ENCODE measurements around the gene HGS.

HGS gene

GRCh38 chr17:81655378-81656117 lies 28.3 kb upstream of the HGS start:
- FAIRE-seq (no peak), DNase-seq (ENCODE audit: insufficient read length, low spot score) (no peak)

DNA sequence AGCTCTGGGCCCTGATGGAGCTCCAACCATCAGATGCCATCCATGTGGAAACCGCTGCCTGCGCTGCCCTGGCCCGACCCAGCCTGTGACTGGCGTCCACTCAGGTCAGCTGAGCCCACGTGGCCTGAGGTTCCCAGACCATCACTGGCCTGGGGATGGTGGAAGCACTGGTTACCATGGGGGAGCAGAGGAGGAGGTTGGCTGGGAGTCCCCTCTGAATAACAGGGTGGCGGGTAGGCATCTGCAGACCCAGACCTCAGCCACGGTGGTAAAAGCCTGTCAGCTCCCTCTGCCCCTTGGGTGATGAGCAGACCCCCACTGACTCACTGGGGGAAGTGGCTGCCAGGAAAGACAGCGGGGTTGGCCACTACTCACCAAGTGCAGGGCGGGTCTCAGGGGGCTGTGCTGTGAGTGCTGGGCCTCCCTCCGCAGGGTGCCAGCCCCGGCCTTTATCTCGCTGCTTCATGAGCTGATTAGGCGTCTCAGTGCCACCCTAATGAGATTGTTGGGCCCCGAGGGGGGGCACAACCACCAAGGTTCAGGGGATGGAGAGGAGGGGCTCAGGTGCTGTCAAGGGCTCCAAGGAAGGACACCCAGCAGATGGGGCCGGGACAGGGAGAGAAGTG lies 27.6 kb upstream of the HGS start, which contains the start of gene PDE6G:
PDE6G (minus strand) TSS at position 425 of the 626 bp plus-strand sequence. CDS start 3,237 bp downstream, outside the sequence.
- TF ChIP-seq POLR2A (IDR thresholded peaks at IDR 0.05; ENCODE audit: low read depth, low read length) (no peak), PAX5 (IDR thresholded peaks at IDR 0.05; ENCODE audit: insufficient read depth, low read length, severe bottlenecking) (no peak), POLR2AphosphoS5 (IDR thresholded peaks at IDR 0.05; ENCODE audit: low read depth, low read length) (no peak), POU2F2 (IDR thresholded peaks at IDR 0.05; ENCODE audit: low read depth, low read length) (no peak), SPI1 (IDR thresholded peaks at IDR 0.05; ENCODE audit: low read depth, low read length) (no peak), TAF1 (IDR thresholded peaks at IDR 0.05; ENCODE audit: low read depth, low read length) (no peak)
- FAIRE-seq (no peak), DNase-seq (ENCODE audit: insufficient read length, low spot score) (no peak)

More at GRCh38 chr17:81655378-81656117, 28.3 kb upstream of the HGS start:
- no peak for TF ChIP-seq TAF1 (IDR thresholded peaks at IDR 0.05; ENCODE audit: low read depth, low read length)
- TF ChIP-seq PAX5 (IDR thresholded peaks at IDR 0.05; ENCODE audit: insufficient read depth, low read length, severe bottlenecking), result no peak
- no peak for TF ChIP-seq POLR2A (IDR thresholded peaks at IDR 0.05; ENCODE audit: low read depth, low read length)
- no peak for TF ChIP-seq SPI1 (IDR thresholded peaks at IDR 0.05; ENCODE audit: low read depth, low read length)
- no peak for TF ChIP-seq POLR2AphosphoS5 (IDR thresholded peaks at IDR 0.05; ENCODE audit: low read depth, low read length)
- TF ChIP-seq POU2F2 (IDR thresholded peaks at IDR 0.05; ENCODE audit: low read depth, low read length), result no peak

GRCh38 chr17:81656835-81657234 lies 27.0 kb upstream of the HGS start:
- FAIRE-seq, result no peak
- TF ChIP-seq TAF1 (IDR thresholded peaks at IDR 0.05; ENCODE audit: low read depth, low read length), result no peak
- no peak for TF ChIP-seq POLR2A (IDR thresholded peaks at IDR 0.05; ENCODE audit: low read depth, low read length)
- no peak for TF ChIP-seq SPI1 (IDR thresholded peaks at IDR 0.05; ENCODE audit: low read depth, low read length)
- TF ChIP-seq PAX5 (IDR thresholded peaks at IDR 0.05; ENCODE audit: insufficient read depth, low read length, severe bottlenecking), result no peak
- no peak for DNase-seq (ENCODE audit: insufficient read length, low spot score)

GRCh38 chr17:81659038-81659437 lies 24.8 kb upstream of the HGS start:
- FAIRE-seq, result no peak
- TF ChIP-seq POLR2AphosphoS5 (IDR thresholded peaks at IDR 0.05; ENCODE audit: low read depth, low read length) (no peak), POU2F2 (IDR thresholded peaks at IDR 0.05; ENCODE audit: low read depth, low read length) (no peak), SPI1 (IDR thresholded peaks at IDR 0.05; ENCODE audit: low read depth, low read length) (peak; percentile 69)
- DNase-seq (ENCODE audit: insufficient read length, low spot score), result no peak

DNA sequence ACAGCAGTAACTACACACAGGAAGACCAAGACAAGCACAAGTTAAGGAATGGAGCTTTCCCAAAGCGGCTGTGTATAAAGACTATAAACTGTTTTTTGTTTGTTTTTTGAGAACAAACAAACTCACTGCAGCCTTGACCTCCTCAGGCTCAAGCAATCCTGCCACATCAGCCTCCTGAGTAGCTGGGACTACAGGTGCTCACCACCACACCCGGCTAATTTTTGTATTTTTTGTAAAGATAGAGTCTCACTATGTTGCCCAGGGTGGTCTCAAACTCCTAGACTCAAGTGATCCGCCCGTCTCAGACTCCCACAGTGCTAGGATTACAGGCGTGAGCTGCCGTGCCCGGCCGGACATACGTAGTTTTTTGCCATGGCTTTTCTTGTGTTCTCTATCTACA lies 23.4 kb upstream of the HGS start:
- FAIRE-seq, result no peak
- DNase-seq (ENCODE audit: insufficient read length, low spot score), result no peak
- no peak for TF ChIP-seq PAX5 (IDR thresholded peaks at IDR 0.05; ENCODE audit: insufficient read depth, low read length, severe bottlenecking)
- no peak for TF ChIP-seq POLR2A (IDR thresholded peaks at IDR 0.05; ENCODE audit: low read depth, low read length)
- TF ChIP-seq POLR2AphosphoS5 (IDR thresholded peaks at IDR 0.05; ENCODE audit: low read depth, low read length), result no peak
- TF ChIP-seq POU2F2 (IDR thresholded peaks at IDR 0.05; ENCODE audit: low read depth, low read length), result no peak
- TF ChIP-seq TAF1 (IDR thresholded peaks at IDR 0.05; ENCODE audit: low read depth, low read length), result no peak

GRCh38 chr17:81662002-81662401 lies 21.8 kb upstream of the HGS start:
- no peak for TF ChIP-seq POU2F2 (IDR thresholded peaks at IDR 0.05; ENCODE audit: low read depth, low read length)
- TF ChIP-seq TAF1 (IDR thresholded peaks at IDR 0.05; ENCODE audit: low read depth, low read length), result no peak
- FAIRE-seq, result no peak
- no peak for DNase-seq (ENCODE audit: insufficient read length, low spot score)

GRCh38 chr17:81664051-81664470 lies 19.8 kb upstream of the HGS start:
- TF ChIP-seq TAF1 (IDR thresholded peaks at IDR 0.05; ENCODE audit: low read depth, low read length) (no peak), POLR2A (IDR thresholded peaks at IDR 0.05; ENCODE audit: low read depth, low read length) (peak; percentile 33; the same call in 1 of the 2 replicates), SPI1 (IDR thresholded peaks at IDR 0.05; ENCODE audit: low read depth, low read length) (no peak), POU2F2 (IDR thresholded peaks at IDR 0.05; ENCODE audit: low read depth, low read length) (no peak), PAX5 (IDR thresholded peaks at IDR 0.05; ENCODE audit: insufficient read depth, low read length, severe bottlenecking) (no peak), POLR2AphosphoS5 (IDR thresholded peaks at IDR 0.05; ENCODE audit: low read depth, low read length) (0 out of 2 replicates have a peak, but pooled peaks have one; percentile 41)
- no peak for FAIRE-seq
- DNase-seq (ENCODE audit: insufficient read length, low spot score), result no peak

GRCh38 chr17:81665205-81666091 lies 18.4 kb upstream of the HGS start:
- DNase-seq (ENCODE audit: insufficient read length, low spot score), result peak; percentile 67
- peak; percentile 87 for FAIRE-seq
- peak; percentile 66; the same call in 1 of the 2 replicates for TF ChIP-seq POLR2A (IDR thresholded peaks at IDR 0.05; ENCODE audit: low read depth, low read length)
- TF ChIP-seq TAF1 (IDR thresholded peaks at IDR 0.05; ENCODE audit: low read depth, low read length), result peak; percentile 78
- peak; percentile 54 for TF ChIP-seq POLR2AphosphoS5 (IDR thresholded peaks at IDR 0.05; ENCODE audit: low read depth, low read length)
- TF ChIP-seq SPI1 (IDR thresholded peaks at IDR 0.05; ENCODE audit: low read depth, low read length), result no peak
- peak; percentile 45; the same call in 1 of the 2 replicates for TF ChIP-seq POU2F2 (IDR thresholded peaks at IDR 0.05; ENCODE audit: low read depth, low read length)
- no peak for TF ChIP-seq PAX5 (IDR thresholded peaks at IDR 0.05; ENCODE audit: insufficient read depth, low read length, severe bottlenecking)

- FAIRE-seq, result no peak
- no peak for DNase-seq (ENCODE audit: insufficient read length, low spot score)
- TF ChIP-seq POU2F2 (IDR thresholded peaks at IDR 0.05; ENCODE audit: low read depth, low read length) (no peak), SPI1 (IDR thresholded peaks at IDR 0.05; ENCODE audit: low read depth, low read length) (no peak), POLR2AphosphoS5 (IDR thresholded peaks at IDR 0.05; ENCODE audit: low read depth, low read length) (no peak), TAF1 (IDR thresholded peaks at IDR 0.05; ENCODE audit: low read depth, low read length) (no peak), PAX5 (IDR thresholded peaks at IDR 0.05; ENCODE audit: insufficient read depth, low read length, severe bottlenecking) (no peak), POLR2A (IDR thresholded peaks at IDR 0.05; ENCODE audit: low read depth, low read length) (no peak)
Observed at GRCh38 chr17:81666092-81666341, 17.8 kb upstream of the HGS start.
